Fibroblast of pulmonary artery (primary cell): ENCODE results near the gene KIAA1958.

ENCODE experiments used
- DNase-seq: peaks from one replicate; pipeline ENCODE4 v3.0.0-alpha.2; 2010; ENCODE audit warnings: low read depth
- H3K4me3 ChIP-seq: replicated peaks from 2 replicates; pipeline ENCODE4 v1.5.1; 2011; ENCODE audit warnings: low read depth, mild to moderate bottlenecking, control low read depth, low read length, moderate library complexity
- CTCF ChIP-seq: IDR thresholded peaks from 2 replicates; pipeline ENCODE4 v1.5.1; 2011; ENCODE audit warnings: mild to moderate bottlenecking, control low read depth, low read length, inconsistent platforms; ENCODE audit errors: missing control alignments

KIAA1958 gene

DNA sequence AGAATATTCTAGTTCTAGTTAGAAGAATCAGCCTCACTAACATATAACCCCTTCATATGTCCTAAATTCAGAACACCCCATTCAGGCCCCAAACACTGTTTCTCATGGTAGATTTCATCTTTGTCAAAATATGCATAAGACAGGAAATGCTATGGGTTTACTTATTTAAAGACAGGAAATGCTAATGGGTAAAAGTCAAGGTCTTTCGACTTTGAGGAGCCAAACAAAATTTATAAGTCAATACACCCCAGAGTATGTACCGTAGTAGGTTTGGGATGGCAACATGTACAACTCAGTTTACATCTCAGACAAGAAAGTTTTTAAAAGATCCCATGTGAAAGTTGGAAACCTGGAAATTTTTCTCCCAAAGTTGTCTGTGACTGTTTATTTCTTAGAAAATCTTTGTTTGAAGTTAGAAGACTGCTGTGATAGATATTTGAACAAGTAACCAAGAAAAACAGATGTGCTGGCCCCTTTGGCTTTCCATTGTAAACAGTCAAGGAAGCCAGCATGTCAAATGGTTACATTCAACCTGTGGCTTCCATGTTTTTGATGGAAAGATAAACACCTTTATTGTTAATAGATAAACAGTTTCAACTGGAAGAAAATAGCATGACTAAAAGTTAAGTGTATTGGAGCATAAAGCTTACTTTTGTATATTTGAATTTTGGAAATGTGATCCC, 129.1 kb downstream of the KIAA1958 start:
- DNase-seq: no peak
- H3K4me3 ChIP-seq: no peak overlapping the region
- no peak for TF ChIP-seq CTCF

- no peak for DNase-seq
- no peak for TF ChIP-seq CTCF
- no peak overlapping the region for H3K4me3 ChIP-seq
These were observed 130.7 kb downstream of the KIAA1958 start for GRCh38 chr9:112617371-112617770.

GRCh38 chr9:112618385-112619009, 131.9 kb downstream of the KIAA1958 start:
- DNase-seq: no peak
- TF ChIP-seq CTCF: no peak
- H3K4me3 ChIP-seq: no peak overlapping the region

GRCh38 chr9:112620388-112620787, 133.8 kb downstream of the KIAA1958 start:
- no peak for DNase-seq
- TF ChIP-seq CTCF: no peak

DNA sequence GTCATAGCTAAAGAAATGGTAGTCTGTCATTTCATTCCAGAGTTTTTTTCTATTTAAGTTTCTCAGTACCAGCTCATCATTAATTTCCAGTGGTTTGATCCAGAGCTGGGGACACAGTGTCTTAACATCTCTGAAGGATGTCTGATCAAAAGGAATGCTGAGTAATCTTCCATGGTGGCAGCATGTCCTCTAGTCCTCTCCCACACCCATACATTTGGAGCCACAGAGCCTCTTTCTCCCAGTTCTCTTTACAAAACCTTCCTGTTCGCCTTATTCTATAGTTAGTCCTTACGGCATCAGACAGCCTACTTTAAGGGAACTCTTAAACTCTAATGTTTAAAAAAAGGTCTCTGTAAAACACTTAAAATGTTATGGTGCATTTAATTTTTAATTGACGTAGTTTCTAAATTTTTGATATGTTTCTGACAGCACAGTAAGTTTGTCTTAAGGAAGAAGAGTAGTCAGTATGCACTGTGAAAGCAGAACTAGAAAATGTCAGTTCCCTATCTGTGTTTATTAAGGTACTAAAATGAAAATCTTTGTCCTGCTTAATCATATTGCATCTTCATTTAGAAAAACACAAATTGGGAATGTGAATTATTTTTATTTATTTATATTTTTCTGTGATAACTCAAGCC, 134.5 kb downstream of the KIAA1958 start:
- no peak for TF ChIP-seq CTCF

More at GRCh38 chr9:112620388-112620787, 133.8 kb downstream of the KIAA1958 start:
- H3K4me3 ChIP-seq: no peak overlapping the region

GRCh38 chr9:112623198-112623597, 136.6 kb downstream of the KIAA1958 start:
- DNase-seq: no peak
- H3K4me3 ChIP-seq: no peak overlapping the region
- no peak for TF ChIP-seq CTCF

More for the DNA sequence above, 134.5 kb downstream of the KIAA1958 start:
- H3K4me3 ChIP-seq: no peak overlapping the region
- no peak for DNase-seq
